OCI-LY7 (cell line): ENCODE data around the gene PLEKHF1. TPM values are rescaled to one million over a fixed set of nuclear protein-coding genes. Genes with fewer than 3 reads are reported as not detected.

Source experiments
- BruUV-seq: library from RNA; stranded (reverse); fragments of 400-500 nt; replicated peaks from 2 replicates; lab custom pipeline; 2021; lab: Mats Ljungman, UMichigan
- CTCF ChIA-PET: fragments of 300-600 bp; sonication (Branson Sonifier 250); formaldehyde crosslinking; loops from one replicate; lab custom pipeline; 2022; ENCODE audit warnings: antibody characterized with exemption; ENCODE audit not compliant: unreplicated experiment; lab: Charles Lee
- POLR2A ChIA-PET: fragments of 300-600 bp; sonication (Branson Sonifier 250); formaldehyde crosslinking; loops from one replicate; lab custom pipeline; 2022; ENCODE audit warnings: antibody characterized with exemption; lab: Charles Lee
- DNase-seq: peaks from one replicate; pipeline ENCODE4 v3.0.0-alpha.2; 2015; ENCODE audit warnings: low spot score
- H2AFZ ChIP-seq: fragments of 200-600 bp; sonication (generic), shearing (Covaris generic); 2 replicates; pipeline ENCODE4 v1.6.1; 2014; ENCODE audit warnings: mild to moderate bottlenecking, antibody characterized with exemption, low read length, moderate library complexity
- H3K27ac ChIP-seq: fragments of 200-600 bp; sonication (generic); 2 replicates; pipeline ENCODE4 v1.5.1; 2014; ENCODE audit warnings: mixed run types, low read depth, mild to moderate bottlenecking, moderate library complexity, low read length, inconsistent platforms; ENCODE audit not compliant: poor library complexity, severe bottlenecking
- H3K36me3 ChIP-seq: fragments of 200-600 bp; sonication (generic); 2 replicates; pipeline ENCODE4 v1.6.1; 2014; ENCODE audit warnings: mild to moderate bottlenecking, antibody characterized with exemption, low read length, moderate library complexity, mixed read lengths; ENCODE audit not compliant: insufficient read depth
- H3K4me1 ChIP-seq: fragments of 200-600 bp; sonication (generic); 2 replicates; pipeline ENCODE4 v1.5.1; 2014; ENCODE audit warnings: mild to moderate bottlenecking, low read length; ENCODE audit not compliant: insufficient read depth, poor library complexity, severe bottlenecking
- H3K4me2 ChIP-seq: fragments of 200-600 bp; sonication (generic); 2 replicates; pipeline ENCODE4 v1.6.1; 2014; ENCODE audit warnings: mild to moderate bottlenecking, low read length
- H3K4me3 ChIP-seq: fragments of 200-600 bp; sonication (generic); 2 replicates; pipeline ENCODE4 v1.5.1; 2014; ENCODE audit warnings: mild to moderate bottlenecking, low read depth, low read length; ENCODE audit not compliant: poor library complexity, severe bottlenecking
- H3K79me2 ChIP-seq: fragments of 200-600 bp; sonication (generic); 2 replicates; pipeline ENCODE4 v1.6.1; 2016; ENCODE audit warnings: low read depth, mild to moderate bottlenecking, low read length, moderate library complexity, mixed read lengths; ENCODE audit not compliant: insufficient read depth
- H3K9me2 ChIP-seq: fragments of 200-600 bp; sonication (generic); 2 replicates; pipeline ENCODE4 v1.6.1; 2016; ENCODE audit warnings: mild to moderate bottlenecking, low read length, mixed read lengths; ENCODE audit not compliant: insufficient read depth
- H3K9me3 ChIP-seq: fragments of 200-600 bp; sonication (generic); 2 replicates; pipeline ENCODE4 v1.6.1; 2014; ENCODE audit warnings: mild to moderate bottlenecking, mixed run types, low read length, mixed read lengths
- H4K20me1 ChIP-seq: fragments of 200-600 bp; sonication (generic); 2 replicates; pipeline ENCODE4 v1.6.1; 2014; ENCODE audit warnings: mild to moderate bottlenecking, antibody characterized with exemption, low read length, moderate library complexity, mixed read lengths; ENCODE audit not compliant: insufficient read depth
- EZH2phosphoT487 ChIP-seq: fragments of 200-600 bp; sonication (generic); IDR thresholded peaks from 2 replicates; pipeline ENCODE4 v1.6.1; 2018; ENCODE audit warnings: low read depth, borderline replicate concordance, mild to moderate bottlenecking, mixed run types, antibody characterized with exemption, low read length, moderate library complexity, mixed read lengths
- intact Hi-C: fragments of 100-400 bp; cut with micrococcal nuclease; formaldehyde crosslinking; loops from one replicate; pipeline ENCODE4 v1.10.0; 2022; ENCODE audit not compliant: unreplicated experiment
- total RNA-seq, 2 experiments: library from RNA; depleted of rRNA in 1 of 2; stranded (reverse); fragments of >200 nt in 1 of 2; shearing (Covaris generic) in 1 of 2; gene quantifications; 2 replicates each; pipeline ENCODE4 v1.2.3, GENCODE V29; 2014 to 2022
- TF ChIP-seq, protein P1 (sequence below): fragments of 200-600 bp; sonication (generic); conservative IDR thresholded peaks from 2 replicates; pipeline ENCODE4 v1.5.1; 2014; ENCODE audit warnings: mild to moderate bottlenecking, antibody characterized with exemption, low read length, moderate library complexity, mixed read lengths

Gene PLEKHF1
- total RNA-seq, 2 experiments from 2014 or later, result 5.0 to 7.0 TPM

DNA sequence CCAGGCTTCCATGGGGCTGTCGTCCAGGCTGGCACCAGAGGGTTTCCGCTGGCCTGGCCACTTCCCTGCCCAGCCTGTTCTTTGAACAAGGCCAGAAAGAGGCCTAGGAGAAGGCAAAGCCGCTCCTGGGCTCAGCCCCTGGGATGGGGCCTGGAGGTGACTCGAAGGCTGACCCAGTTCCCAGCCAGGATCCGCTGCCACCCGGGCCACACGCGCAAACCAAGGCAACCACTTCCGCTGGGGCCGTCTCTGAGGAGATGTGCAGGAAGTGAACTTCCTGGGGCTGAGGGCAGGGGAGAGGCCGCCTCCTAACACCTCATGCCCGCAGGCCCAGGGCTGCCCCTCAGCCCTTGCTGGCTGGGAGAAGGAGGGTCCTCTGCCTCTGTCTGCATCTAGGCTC, 15.2 kb downstream of the PLEKHF1 start:
- no peaks in the 10 kb centered on the region for H3K9me2 ChIP-seq
- intact Hi-C loops, result no loop called here
- CTCF ChIA-PET, result interaction anchor here (0.5 kb wide), 1 partner anchor 1244 kb away, joined by 3 read pairs; no protein-coding TSS in a partner anchor
- DNase-seq, result peak; percentile 66
- H3K9me3 ChIP-seq, result no peaks in the 10 kb centered on the region
- TF ChIP-seq EZH2phosphoT487, result no peak
- TF ChIP-seq, protein P1, sequence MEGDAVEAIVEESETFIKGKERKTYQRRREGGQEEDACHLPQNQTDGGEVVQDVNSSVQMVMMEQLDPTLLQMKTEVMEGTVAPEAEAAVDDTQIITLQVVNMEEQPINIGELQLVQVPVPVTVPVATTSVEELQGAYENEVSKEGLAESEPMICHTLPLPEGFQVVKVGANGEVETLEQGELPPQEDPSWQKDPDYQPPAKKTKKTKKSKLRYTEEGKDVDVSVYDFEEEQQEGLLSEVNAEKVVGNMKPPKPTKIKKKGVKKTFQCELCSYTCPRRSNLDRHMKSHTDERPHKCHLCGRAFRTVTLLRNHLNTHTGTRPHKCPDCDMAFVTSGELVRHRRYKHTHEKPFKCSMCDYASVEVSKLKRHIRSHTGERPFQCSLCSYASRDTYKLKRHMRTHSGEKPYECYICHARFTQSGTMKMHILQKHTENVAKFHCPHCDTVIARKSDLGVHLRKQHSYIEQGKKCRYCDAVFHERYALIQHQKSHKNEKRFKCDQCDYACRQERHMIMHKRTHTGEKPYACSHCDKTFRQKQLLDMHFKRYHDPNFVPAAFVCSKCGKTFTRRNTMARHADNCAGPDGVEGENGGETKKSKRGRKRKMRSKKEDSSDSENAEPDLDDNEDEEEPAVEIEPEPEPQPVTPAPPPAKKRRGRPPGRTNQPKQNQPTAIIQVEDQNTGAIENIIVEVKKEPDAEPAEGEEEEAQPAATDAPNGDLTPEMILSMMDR, result no peak
- no TSS peak for BruUV-seq
- H2AFZ ChIP-seq, result peak overlapping the region; percentile 67; the same call in 1 of the 2 replicates
- H3K36me3 ChIP-seq, result peaks cover under 1% of the 10 kb centered on the region; the same call in 1 of the 2 replicates
- no peaks in the 10 kb centered on the region for H3K79me2 ChIP-seq
- H3K4me1 ChIP-seq, result peaks cover 21% of the 10 kb centered on the region
- no peaks in the 10 kb centered on the region for H4K20me1 ChIP-seq
- peak overlapping the region; percentile 19 for H3K27ac ChIP-seq
- POLR2A ChIA-PET, result no interaction called here
- peak overlapping the region; percentile 49 for H3K4me2 ChIP-seq
- no peak overlapping the region for H3K4me3 ChIP-seq

DNA sequence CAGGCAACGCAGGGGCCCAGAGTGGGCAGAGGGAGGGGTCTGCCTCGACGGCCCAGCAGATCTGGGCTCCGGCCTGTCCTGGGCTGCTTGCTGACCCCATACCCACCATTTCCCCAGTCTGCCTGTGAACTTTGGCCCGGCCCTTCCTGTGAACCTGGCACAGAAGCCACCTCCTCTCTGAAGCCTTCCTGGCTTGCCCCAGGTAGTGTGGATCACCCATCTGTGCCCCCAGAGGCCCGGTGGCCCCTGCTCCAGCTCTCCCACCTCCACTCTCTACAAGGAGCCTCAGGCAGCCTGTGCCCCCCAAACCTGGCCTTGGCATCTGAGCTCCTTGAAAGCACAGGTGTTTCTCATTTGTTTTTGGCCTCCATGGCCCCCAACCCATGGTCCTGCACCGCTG, 15.7 kb downstream of the PLEKHF1 start:
- TF ChIP-seq EZH2phosphoT487, result no peak
- TF ChIP-seq, protein P1, result no peak
- Histone ChIP-seq H3K79me2 (no peaks in the 10 kb centered on the region), H3K36me3 (no peaks in the 10 kb centered on the region), H3K27ac (peak overlapping the region; percentile 19), H4K20me1 (no peaks in the 10 kb centered on the region), H3K4me1 (peaks cover 21% of the 10 kb centered on the region), H3K9me3 (no peaks in the 10 kb centered on the region), H3K4me3 (no peak overlapping the region), H2AFZ (peak overlapping the region; percentile 67; the same call in 1 of the 2 replicates), H3K4me2 (peak overlapping the region; percentile 49), H3K9me2 (no peaks in the 10 kb centered on the region)
- intact Hi-C loops, result no loop called here
- no peak for DNase-seq
- CTCF ChIA-PET, result no interaction called here
- POLR2A ChIA-PET, result no interaction called here
- BruUV-seq, result no TSS peak

DNA sequence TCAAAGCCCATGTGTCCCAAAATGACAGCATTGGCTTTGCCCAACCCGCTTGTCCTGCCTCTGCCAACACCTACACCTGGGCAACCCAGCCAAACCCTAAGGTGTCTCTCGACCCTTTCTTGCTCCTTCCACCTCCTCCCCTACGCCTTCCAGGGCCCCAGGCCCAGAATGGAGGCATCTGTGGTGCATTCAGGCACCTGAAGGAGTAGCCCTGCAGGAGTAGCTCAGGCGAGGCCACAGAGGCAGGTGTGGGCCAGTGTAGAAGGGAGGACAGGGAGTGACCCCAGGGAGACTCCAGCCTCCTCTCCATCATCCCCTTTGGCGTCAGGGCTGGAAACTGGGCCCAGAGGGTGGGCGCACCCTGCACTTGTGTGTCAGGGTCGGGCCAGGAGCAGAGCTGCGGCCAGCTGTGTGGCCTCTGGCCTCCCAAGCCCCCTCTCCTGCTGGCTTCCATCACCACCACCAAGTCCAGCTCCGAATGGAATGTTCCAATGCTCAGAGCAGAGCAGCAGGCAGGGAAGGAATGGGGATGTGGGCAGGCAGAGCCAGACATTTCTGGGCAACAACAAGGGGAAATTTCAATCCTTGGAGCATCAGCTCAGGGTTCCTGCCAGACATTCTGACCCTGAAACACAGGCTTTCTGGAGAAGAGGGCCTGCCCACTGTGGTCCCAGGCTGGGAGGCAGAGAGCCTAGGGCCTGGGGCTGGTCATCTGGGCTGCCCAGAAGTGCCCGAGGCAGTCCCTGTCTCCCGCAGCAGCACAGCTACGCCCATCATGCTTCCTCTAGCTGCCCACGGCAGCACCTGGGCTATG, 16.4 kb downstream of the PLEKHF1 start:
- POLR2A ChIA-PET, result no interaction called here
- Histone ChIP-seq H3K9me3 (no peaks in the 10 kb centered on the region), H3K4me2 (no peak overlapping the region), H3K4me3 (no peak overlapping the region), H3K36me3 (no peaks in the 10 kb centered on the region), H3K4me1 (peaks cover 21% of the 10 kb centered on the region), H2AFZ (no peak overlapping the region), H3K79me2 (no peaks in the 10 kb centered on the region), H3K9me2 (no peaks in the 10 kb centered on the region), H4K20me1 (no peaks in the 10 kb centered on the region), H3K27ac (no peak overlapping the region)
- no peak for DNase-seq
- intact Hi-C loops, result no loop called here
- CTCF ChIA-PET, result no interaction called here
- BruUV-seq, result no TSS peak
- TF ChIP-seq, protein P1, result no peak
- no peak for TF ChIP-seq EZH2phosphoT487
